Activated naive CD4-positive, alpha-beta T cell (primary cell): ENCODE results near the gene DSG2.

Source experiments
- DNase-seq, 4 experiments: peaks; one replicate each; lab custom pipeline; 2025; lab: John Stamatoyannopoulos, UW

The DSG2 gene

DNA sequence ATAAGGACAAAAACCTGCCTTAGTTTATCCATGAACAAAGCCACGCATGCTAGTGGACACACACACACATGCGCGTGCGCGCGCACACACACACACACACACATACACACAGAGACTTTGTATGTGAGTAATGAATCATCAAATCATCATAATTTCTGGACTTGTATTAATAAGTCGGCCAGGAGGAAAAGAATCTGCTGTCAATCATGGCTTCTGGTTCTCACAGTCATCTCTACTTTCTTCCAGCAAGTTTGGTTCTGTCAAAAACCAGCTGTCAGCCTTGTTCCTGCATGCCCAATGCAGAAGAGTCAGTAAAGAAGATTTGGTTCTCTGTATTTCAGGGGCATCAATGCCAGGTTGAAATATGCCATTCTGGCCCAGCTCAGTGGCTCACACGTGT is 92.6 kb downstream of the DSG2 start:
- DNase-seq, result no peak

DNA sequence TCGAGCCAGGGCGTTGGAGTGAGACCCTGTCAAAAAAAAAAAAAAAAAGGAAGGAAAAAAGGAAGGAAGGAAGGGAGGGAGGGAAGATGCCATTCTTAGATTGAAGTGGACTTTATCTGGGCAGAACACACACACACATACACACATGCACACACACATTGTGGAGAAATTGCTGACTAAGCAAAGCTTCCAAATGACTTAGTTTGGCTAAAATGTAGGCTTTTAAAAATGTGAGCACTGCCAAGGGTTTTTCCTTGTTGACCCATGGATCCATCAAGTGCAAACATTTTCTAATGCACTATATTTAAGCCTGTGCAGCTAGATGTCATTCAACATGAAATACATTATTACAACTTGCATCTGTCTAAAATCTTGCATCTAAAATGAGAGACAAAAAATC is 93.1 kb downstream of the DSG2 start:
- no peak for DNase-seq

GRCh38 chr18:31591628-31592027 is 93.7 kb downstream of the DSG2 start, which contains the start of gene TTR:
TTR (plus strand) TSS chr18:31591877; CDS start chr18:31591903, 26 bp downstream.
- no peak for DNase-seq

DNA sequence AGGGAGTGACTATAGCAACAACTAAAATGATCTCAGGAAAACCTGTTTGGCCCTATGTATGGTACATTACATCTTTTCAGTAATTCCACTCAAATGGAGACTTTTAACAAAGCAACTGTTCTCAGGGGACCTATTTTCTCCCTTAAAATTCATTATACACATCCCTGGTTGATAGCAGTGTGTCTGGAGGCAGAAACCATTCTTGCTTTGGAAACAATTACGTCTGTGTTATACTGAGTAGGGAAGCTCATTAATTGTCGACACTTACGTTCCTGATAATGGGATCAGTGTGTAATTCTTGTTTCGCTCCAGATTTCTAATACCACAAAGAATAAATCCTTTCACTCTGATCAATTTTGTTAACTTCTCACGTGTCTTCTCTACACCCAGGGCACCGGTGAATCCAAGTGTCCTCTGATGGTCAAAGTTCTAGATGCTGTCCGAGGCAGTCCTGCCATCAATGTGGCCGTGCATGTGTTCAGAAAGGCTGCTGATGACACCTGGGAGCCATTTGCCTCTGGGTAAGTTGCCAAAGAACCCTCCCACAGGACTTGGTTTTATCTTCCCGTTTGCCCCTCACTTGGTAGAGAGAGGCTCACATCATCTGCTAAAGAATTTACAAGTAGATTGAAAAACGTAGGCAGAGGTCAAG is 94.7 kb downstream of the DSG2 start:
- DNase-seq, result no peak

- no peak for DNase-seq
Measured at GRCh38 chr18:31595121-31595771, 97.3 kb downstream of the DSG2 start.

DNA sequence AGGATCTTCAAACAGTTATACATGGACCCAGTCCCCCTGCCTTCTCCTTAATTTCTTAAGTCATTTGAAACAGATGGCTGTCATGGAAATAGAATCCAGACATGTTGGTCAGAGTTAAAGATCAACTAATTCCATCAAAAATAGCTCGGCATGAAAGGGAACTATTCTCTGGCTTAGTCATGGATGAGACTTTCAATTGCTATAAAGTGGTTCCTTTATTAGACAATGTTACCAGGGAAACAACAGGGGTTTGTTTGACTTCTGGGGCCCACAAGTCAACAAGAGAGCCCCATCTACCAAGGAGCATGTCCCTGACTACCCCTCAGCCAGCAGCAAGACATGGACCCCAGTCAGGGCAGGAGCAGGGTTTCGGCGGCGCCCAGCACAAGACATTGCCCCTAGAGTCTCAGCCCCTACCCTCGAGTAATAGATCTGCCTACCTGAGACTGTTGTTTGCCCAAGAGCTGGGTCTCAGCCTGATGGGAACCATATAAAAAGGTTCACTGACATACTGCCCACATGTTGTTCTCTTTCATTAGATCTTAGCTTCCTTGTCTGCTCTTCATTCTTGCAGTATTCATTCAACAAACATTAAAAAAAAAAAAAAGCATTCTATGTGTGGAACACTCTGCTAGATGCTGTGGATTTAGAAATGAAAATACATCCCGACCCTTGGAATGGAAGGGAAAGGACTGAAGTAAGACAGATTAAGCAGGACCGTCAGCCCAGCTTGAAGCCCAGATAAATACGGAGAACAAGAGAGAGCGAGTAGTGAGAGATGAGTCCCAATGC is 98.3 kb downstream of the DSG2 start:
- DNase-seq, result no peak

DNA sequence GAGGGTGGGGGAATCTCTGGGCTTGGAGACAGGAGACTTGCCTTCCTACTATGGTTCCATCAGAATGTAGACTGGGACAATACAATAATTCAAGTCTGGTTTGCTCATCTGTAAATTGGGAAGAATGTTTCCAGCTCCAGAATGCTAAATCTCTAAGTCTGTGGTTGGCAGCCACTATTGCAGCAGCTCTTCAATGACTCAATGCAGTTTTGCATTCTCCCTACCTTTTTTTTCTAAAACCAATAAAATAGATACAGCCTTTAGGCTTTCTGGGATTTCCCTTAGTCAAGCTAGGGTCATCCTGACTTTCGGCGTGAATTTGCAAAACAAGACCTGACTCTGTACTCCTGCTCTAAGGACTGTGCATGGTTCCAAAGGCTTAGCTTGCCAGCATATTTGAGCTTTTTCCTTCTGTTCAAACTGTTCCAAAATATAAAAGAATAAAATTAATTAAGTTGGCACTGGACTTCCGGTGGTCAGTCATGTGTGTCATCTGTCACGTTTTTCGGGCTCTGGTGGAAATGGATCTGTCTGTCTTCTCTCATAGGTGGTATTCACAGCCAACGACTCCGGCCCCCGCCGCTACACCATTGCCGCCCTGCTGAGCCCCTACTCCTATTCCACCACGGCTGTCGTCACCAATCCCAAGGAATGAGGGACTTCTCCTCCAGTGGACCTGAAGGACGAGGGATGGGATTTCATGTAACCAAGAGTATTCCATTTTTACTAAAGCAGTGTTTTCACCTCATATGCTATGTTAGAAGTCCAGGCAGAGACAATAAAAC is 100.2 kb downstream of the DSG2 start:
- no peak for DNase-seq
